HCT116 (cell line): ENCODE data around the gene CHRNB1. TPM values are rescaled to one million over a fixed set of nuclear protein-coding genes. Genes with fewer than 3 reads are reported as not detected.

ENCODE experiments used
- ATAC-seq: fragments of 200-7000 bp; cut with Tn5 transposase; 2 replicates; pipeline ENCODE4 v1.9.1; 2020; ENCODE audit warnings: mild to moderate bottlenecking, moderate library complexity
- BruUV-seq: library from RNA; stranded (reverse); fragments of 400-500 nt; replicated peaks from 2 replicates; lab custom pipeline; 2021; lab: Mats Ljungman, UMichigan
- CTCF ChIA-PET: fragments of 300-600 bp; sonication (Branson Sonifier 250); formaldehyde crosslinking; loops from one replicate; lab custom pipeline; 2021; ENCODE audit warnings: antibody characterized with exemption; lab: Charles Lee
- POLR2A ChIA-PET: fragments of 300-600, 350-600 bp; sonication (Branson Sonifier 250); formaldehyde crosslinking; loops from one replicate; lab custom pipeline; 2021; ENCODE audit warnings: antibody characterized with exemption; lab: Charles Lee
- RAD21 ChIA-PET, 2 experiments: fragments of 300-600 bp; sonication (Branson Sonifier 250); formaldehyde crosslinking; loops; one replicate each; lab custom pipeline; 2023; ENCODE audit warnings: low total read pairs in 2 of 2; ENCODE audit not compliant: uncharacterized antibody in 2 of 2, unreplicated experiment in 2 of 2, low non-redundant PET in 1 of 2; lab: Charles Lee
- DNase-seq: peaks from one replicate; pipeline ENCODE4 v3.0.0-alpha.2; 2010; ENCODE audit warnings: low read depth, low spot score
- H2AFZ ChIP-seq: fragments of 200-600 bp; shearing (Covaris generic), sonication (generic); 2 replicates; pipeline ENCODE4 v1.6.1; 2017; ENCODE audit warnings: low read depth, mixed run types, mixed read lengths, antibody characterized with exemption, low read length; ENCODE audit not compliant: poor library complexity, severe bottlenecking
- H3K27ac ChIP-seq: 2 replicates; pipeline ENCODE4 v1.5.1; 2012; ENCODE audit warnings: low read depth, low read length
- H3K27me3 ChIP-seq: fragments of 200-600 bp; sonication (generic); 2 replicates; pipeline ENCODE4 v1.6.1; 2016; ENCODE audit warnings: mixed run types, low read length, mixed read lengths; ENCODE audit not compliant: insufficient read depth
- H3K36me3 ChIP-seq, 2 experiments: fragments of 200-500 bp in 1 of 2; fragments of 200-600 bp in 1 of 2; sonication (Bioruptor generic) in 1 of 2; sonication (generic) in 1 of 2; 2 replicates each; pipeline versions ENCODE4 v1.5.1 to v1.6.1; 2014 to 2016; ENCODE audit warnings: low read length in 2 of 2, inconsistent platforms in 1 of 2, mixed read lengths in 1 of 2, mixed run types in 1 of 2; ENCODE audit not compliant: insufficient read depth in 2 of 2, control insufficient read depth in 1 of 2
- H3K4me1 ChIP-seq, 2 experiments: fragments of 200-600 bp in 1 of 2; sonication (generic) in 1 of 2; 2 replicates each; pipeline versions ENCODE4 v1.5.1 to v1.6.1; 2012 to 2017; ENCODE audit warnings: low read length in 2 of 2, inconsistent platforms in 1 of 2, mild to moderate bottlenecking in 1 of 2, mixed read lengths in 1 of 2, mixed run types in 1 of 2, moderate library complexity in 1 of 2; ENCODE audit not compliant: insufficient read depth in 2 of 2, control insufficient read depth in 1 of 2
- H3K4me2 ChIP-seq: fragments of 200-600 bp; sonication (generic); 2 replicates; pipeline ENCODE4 v1.6.1; 2017; ENCODE audit warnings: mixed run types, low read length, mixed read lengths
- H3K4me3 ChIP-seq, 2 experiments: fragments of 200-600 bp in 1 of 2; sonication (generic) in 1 of 2; replicated peaks in 1 of 2; 2 replicates each; pipeline ENCODE4 v1.5.1; 2011 to 2016; ENCODE audit warnings: low read length in 2 of 2, control low read depth in 1 of 2, low read depth in 1 of 2, mild to moderate bottlenecking in 1 of 2, mixed read lengths in 1 of 2, mixed run types in 1 of 2
- H3K79me2 ChIP-seq: fragments of 200-600 bp; sonication (generic); 2 replicates; pipeline ENCODE4 v1.6.1; 2017; ENCODE audit warnings: mild to moderate bottlenecking, mixed run types, low read length, moderate library complexity, mixed read lengths; ENCODE audit not compliant: insufficient read depth
- H3K9ac ChIP-seq: fragments of 200-600 bp; sonication (generic); 2 replicates; pipeline ENCODE4 v1.6.1; 2016; ENCODE audit warnings: low read length, mixed read lengths
- H3K9me2 ChIP-seq: fragments of 200-600 bp; sonication (generic), shearing (Covaris generic); 2 replicates; pipeline ENCODE4 v1.6.1; 2017; ENCODE audit warnings: mixed run types, mild to moderate bottlenecking, moderate library complexity; ENCODE audit not compliant: insufficient read depth
- H3K9me3 ChIP-seq, 2 experiments: fragments of 200-500 bp in 1 of 2; fragments of 200-600 bp in 1 of 2; sonication (Bioruptor generic) in 1 of 2; sonication (generic) in 1 of 2; 2 replicates each; pipeline ENCODE4 v1.6.1; 2014 to 2017; ENCODE audit warnings: low read length in 2 of 2, mixed read lengths in 2 of 2, inconsistent platforms in 1 of 2, low read depth in 1 of 2, mild to moderate bottlenecking in 1 of 2, mixed run types in 1 of 2, moderate library complexity in 1 of 2; ENCODE audit not compliant: control insufficient read depth in 1 of 2, insufficient read depth in 1 of 2
- H4K20me1 ChIP-seq: fragments of 200-600 bp; sonication (generic), shearing (Covaris generic); 2 replicates; pipeline ENCODE4 v1.6.1; 2017; ENCODE audit warnings: mixed run types, mild to moderate bottlenecking, moderate library complexity; ENCODE audit not compliant: insufficient read depth
- ELF1 ChIP-seq: IDR thresholded peaks from 2 replicates; pipeline ENCODE4 v1.6.1; 2012; ENCODE audit warnings: low read depth, borderline replicate concordance
- EZH2phosphoT487 ChIP-seq: fragments of 200-600 bp; IDR thresholded peaks from 2 replicates; pipeline ENCODE4 v1.6.1; 2018; ENCODE audit warnings: antibody characterized with exemption, borderline replicate concordance
- JUND ChIP-seq: IDR thresholded peaks from 2 replicates; pipeline ENCODE4 v1.6.1; 2012
- POLR2AphosphoS5 ChIP-seq: IDR thresholded peaks from 2 replicates; pipeline ENCODE4 v1.6.1; 2011; ENCODE audit warnings: mild to moderate bottlenecking, low read depth, low read length, moderate library complexity
- SIN3A ChIP-seq: IDR thresholded peaks from 2 replicates; pipeline ENCODE4 v1.6.1; 2012; ENCODE audit warnings: low read depth
- SRF ChIP-seq: IDR thresholded peaks from 2 replicates; pipeline ENCODE4 v1.6.1; 2012; ENCODE audit warnings: low read depth
- YY1 ChIP-seq: IDR thresholded peaks from 2 replicates; pipeline ENCODE4 v1.6.1; 2011; ENCODE audit warnings: low read length, low read depth, moderate library complexity, mild to moderate bottlenecking; ENCODE audit not compliant: insufficient replicate concordance; ENCODE audit errors: extremely low read depth
- intact Hi-C: fragments of 100-400 bp; cut with micrococcal nuclease; formaldehyde crosslinking; loops from 2 replicates; pipeline ENCODE4 v1.10.0; 2022
- total RNA-seq: library from RNA; stranded (reverse); gene quantifications from one replicate; pipeline ENCODE4 v1.2.1, GENCODE V29; 2021; ENCODE audit not compliant: unreplicated experiment
- TF ChIP-seq, protein P1 (sequence below): IDR thresholded peaks from 2 replicates; pipeline ENCODE4 v1.6.1; 2012; ENCODE audit warnings: low read depth

CHRNB1 gene
- total RNA-seq, 1 experiment from 2014 or later, result 10.4 TPM

DNA sequence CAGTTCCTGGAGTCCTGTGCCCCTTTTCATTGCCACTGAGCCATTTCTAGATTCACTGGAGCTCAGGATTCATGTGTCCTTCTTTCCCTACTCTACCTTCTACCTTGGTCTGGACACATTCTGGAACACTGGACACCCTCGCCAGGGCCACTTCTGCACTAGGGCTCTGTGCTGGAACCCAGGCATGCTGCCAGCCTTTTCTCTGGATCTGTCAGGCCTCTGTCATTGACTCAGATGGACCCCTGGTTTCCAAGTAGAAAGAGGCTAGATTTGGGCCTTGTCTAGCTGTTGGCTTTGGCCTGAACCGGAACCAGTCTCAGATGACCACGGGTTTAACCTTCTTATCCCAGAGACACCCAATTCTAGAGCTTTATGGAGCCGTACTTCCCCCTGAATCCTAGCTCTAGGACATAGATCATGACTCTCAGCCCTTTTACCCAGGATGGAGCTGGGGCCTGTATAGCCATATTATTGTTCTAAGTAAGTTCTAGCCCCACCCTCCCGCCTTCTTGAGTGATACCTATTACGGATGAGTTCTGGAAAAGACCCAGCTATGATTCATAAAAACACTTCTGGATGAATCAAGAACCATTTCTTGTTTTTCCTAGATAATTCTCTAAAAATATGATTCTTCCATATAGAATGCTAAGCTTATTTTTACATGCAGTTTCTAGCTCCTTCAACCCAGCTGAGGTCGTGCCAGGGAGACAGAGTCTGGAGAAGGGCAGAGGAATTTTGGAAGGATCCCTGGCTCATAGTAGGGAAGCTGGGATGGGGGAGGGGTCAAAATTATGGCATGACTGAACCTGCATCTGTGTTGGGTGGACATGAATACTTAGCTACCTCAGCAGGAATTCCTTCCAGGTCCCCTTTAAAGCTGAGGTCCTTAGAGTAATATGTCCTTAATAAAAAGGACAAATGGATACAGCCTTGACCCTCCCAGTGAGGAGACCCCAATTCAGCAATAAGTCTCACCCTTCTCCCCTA lies 1.1 kb upstream of the CHRNB1 start (continued):
- TF ChIP-seq SIN3A, result no peak
- TF ChIP-seq JUND, result no peak
- no peak for TF ChIP-seq SRF

DNA sequence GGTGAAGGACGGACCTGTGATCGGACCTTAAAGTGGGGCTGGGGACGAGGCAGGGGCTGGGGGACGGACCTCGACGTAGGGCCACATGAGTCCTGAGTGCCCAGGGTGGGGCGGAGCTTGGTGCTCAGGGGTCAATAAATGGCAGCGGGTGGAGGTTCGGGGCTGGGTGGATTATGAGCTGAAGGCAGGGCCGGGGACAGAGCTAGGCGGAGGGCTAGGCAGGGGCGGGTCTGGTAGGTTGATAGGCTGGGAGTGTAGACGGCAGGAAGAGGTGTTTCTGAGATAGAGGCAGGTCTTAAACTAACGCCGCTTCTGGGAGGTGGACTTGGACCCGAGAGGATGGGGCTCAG lies 733 bp downstream of the CHRNB1 start:
- Histone ChIP-seq H3K36me3 (no peaks in the 10 kb centered on the region), H3K4me1 (peaks cover 21 to 32% of the 10 kb centered on the region in 2 experiments), H3K4me3 (peak overlapping the region; percentile 54 to 64), H3K27me3 (no peaks in the 10 kb centered on the region), H2AFZ (peak overlapping the region; percentile 68), H3K9me2 (no peaks in the 10 kb centered on the region), H3K9ac (peak overlapping the region; percentile 64), H3K9me3 (no peaks in the 10 kb centered on the region), H3K27ac (peak overlapping the region; percentile 70), H3K4me2 (peak overlapping the region; percentile 98), H3K79me2 (no peaks in the 10 kb centered on the region), H4K20me1 (no peaks in the 10 kb centered on the region)
- ChIA-PET RAD21 (interaction anchor here in 1 of 2 experiments (0.7 kb wide), 2 partner anchors 40 to 67 kb away, joined by 3 read pairs; no protein-coding TSS in a partner anchor), POLR2A (interaction anchor here (0.6 to 2.6 kb wide), 6 partner anchors 9 to 43 kb away, joined by 3 to 19 read pairs (median 3); partner anchors contain the start of genes SLC35G6, TMEM102 and TMEM256), CTCF (interaction anchor here (0.7 to 3.0 kb wide), 2 partner anchors 10 to 106 kb away, joined by 3 to 28 read pairs; partner anchors contain the start of gene TMEM102)
- DNase-seq, result peak; percentile 38
- peak; percentile 84 for ATAC-seq
- BruUV-seq, result no TSS peak
- intact Hi-C loops, result loop anchor here (2.0 kb wide), 2 partner anchors 39 to 115 kb away; partner anchors contain the start of genes POLR2A and SENP3
- TF ChIP-seq, protein P1, sequence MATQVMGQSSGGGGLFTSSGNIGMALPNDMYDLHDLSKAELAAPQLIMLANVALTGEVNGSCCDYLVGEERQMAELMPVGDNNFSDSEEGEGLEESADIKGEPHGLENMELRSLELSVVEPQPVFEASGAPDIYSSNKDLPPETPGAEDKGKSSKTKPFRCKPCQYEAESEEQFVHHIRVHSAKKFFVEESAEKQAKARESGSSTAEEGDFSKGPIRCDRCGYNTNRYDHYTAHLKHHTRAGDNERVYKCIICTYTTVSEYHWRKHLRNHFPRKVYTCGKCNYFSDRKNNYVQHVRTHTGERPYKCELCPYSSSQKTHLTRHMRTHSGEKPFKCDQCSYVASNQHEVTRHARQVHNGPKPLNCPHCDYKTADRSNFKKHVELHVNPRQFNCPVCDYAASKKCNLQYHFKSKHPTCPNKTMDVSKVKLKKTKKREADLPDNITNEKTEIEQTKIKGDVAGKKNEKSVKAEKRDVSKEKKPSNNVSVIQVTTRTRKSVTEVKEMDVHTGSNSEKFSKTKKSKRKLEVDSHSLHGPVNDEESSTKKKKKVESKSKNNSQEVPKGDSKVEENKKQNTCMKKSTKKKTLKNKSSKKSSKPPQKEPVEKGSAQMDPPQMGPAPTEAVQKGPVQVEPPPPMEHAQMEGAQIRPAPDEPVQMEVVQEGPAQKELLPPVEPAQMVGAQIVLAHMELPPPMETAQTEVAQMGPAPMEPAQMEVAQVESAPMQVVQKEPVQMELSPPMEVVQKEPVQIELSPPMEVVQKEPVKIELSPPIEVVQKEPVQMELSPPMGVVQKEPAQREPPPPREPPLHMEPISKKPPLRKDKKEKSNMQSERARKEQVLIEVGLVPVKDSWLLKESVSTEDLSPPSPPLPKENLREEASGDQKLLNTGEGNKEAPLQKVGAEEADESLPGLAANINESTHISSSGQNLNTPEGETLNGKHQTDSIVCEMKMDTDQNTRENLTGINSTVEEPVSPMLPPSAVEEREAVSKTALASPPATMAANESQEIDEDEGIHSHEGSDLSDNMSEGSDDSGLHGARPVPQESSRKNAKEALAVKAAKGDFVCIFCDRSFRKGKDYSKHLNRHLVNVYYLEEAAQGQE, result no peak
- TF ChIP-seq YY1 (no peak), EZH2phosphoT487 (no peak), POLR2AphosphoS5 (no peak; the same call in 1 of the 2 replicates), ELF1 (no peak)
